HG03469 (cell line): ENCODE measurements around the gene DSCAML1.
"Not testable (repeated sequence)": the region's sequence is repeated elsewhere in the genome, so short reads cannot be mapped to it uniquely, and the experiment has no call there.

Source experiments
- ATAC-seq: cut with Tn5 transposase; IDR thresholded peaks from one replicate; pipeline ENCODE4 v1.9.1; 2021; ENCODE audit warnings: mild to moderate bottlenecking, moderate library complexity, moderate number of reproducible peaks; ENCODE audit not compliant: unreplicated experiment

The DSCAML1 gene

DNA sequence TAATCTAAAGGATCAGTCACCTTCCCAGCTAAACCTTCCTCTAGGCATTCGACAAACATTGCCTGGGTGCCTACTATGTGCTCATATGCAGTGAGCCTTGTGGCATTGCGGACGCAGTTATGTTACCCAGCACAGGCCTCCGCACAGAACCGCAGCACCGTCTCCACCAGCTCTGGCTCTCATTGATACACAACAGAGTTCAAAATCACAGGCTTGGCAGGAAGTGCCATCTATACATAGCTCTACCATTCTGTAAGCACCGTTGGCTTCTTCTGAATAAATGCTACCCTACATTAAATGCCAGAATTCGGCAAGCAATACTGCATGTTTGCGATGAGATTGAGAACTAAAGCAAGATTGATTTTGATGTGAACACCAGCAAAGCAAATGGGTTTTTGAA is 31.0 kb downstream of the DSCAML1 start:
- no peak for ATAC-seq

DNA sequence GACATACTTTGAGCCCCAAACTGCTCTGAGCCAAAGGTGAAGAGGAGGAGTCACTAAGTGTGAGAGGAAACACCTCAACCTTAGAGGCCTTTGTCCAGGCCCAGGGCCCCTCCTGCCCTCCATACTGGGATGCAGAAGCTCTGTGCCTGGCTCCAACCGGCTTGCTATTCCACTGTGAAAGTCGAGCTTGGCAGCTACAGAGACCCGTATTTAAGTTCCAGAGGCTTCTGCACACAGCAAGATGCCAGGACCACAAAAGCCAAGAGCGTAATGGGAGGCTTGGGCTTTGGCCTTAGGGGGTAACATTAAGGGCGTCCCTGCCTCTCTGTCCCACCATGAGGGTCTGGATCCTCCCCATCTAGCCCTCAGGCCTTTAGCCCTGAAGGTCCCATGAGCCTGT is 31.9 kb downstream of the DSCAML1 start:
- ATAC-seq = no peak

DNA sequence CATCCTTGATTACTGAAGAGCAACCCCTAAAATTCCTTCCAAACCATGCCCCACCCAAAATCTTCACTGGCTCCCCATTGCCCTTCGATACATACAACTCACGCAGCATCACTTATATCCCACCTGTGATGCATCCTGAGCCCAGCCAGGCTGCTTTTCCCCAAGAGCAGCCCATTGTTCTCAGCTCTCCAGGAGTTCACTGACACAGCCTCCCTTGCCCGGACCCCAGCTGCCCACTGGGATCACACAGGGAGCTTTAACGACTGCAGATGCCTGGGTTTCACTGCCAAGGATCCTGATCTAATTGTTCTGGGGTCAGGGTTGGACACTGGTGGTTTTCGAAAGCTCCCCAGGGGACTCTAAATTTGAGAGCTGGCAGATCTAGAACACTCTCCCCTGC is 33.6 kb downstream of the DSCAML1 start:
- not testable (repeated sequence) for ATAC-seq

DNA sequence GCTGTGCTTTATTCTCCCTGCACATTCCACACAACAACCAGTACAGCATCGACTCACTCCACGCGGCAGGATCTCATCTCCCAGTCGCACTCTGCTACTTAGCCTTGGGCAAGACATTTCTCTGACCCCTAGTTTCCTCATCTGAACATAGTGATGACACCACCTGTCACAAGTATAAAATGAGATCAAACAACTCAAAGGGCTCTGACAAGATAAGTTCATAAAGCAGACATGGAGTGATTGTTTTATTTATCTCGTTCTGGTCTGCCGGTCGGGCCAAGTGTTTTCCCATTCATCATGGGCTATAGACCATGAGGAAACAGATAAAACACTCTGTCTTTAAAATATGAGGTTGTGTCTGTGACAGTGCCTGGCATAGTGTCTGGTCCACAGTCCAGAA is 35.0 kb downstream of the DSCAML1 start:
- no peak for ATAC-seq

DNA sequence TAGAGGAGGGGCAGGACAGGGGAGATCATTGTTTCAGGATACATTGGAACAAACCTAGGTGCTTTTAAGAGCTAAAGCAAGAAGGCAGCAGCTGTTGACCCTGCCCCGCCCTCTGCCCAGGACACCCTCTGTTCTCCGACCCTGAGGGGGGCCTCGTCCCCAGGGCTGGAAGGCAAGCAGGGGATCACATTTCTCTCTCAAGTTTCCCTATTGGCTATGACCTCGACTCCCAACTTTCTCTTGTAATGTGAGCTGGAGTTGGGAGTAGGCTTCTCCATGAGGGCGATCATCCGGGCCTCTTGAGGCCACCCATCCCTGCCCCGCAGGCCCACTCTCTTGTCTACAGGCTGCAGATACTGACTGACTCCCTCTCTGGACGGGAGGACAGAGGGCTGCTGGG is 37.7 kb downstream of the DSCAML1 start:
- ATAC-seq = no peak

DNA sequence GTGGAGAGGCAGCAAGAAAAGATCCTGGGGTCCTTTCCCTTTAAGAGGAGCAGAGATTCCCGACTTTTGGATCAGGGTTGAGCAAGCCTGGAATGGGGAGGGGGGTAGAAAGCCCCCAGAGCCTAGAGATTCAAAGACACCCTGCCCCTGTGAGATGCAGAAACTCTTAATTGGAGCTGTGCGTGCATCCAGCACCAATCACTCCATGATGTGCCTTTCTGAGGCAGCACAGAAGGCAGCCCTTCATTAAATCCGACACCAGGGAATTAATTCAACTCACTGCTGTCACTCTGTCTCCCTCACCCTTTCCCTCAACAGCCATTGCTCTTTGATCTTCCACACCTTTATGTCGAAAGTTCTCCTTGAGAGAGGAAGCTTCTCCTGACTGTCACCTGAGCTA is 43.0 kb downstream of the DSCAML1 start:
- no peak for ATAC-seq

DNA sequence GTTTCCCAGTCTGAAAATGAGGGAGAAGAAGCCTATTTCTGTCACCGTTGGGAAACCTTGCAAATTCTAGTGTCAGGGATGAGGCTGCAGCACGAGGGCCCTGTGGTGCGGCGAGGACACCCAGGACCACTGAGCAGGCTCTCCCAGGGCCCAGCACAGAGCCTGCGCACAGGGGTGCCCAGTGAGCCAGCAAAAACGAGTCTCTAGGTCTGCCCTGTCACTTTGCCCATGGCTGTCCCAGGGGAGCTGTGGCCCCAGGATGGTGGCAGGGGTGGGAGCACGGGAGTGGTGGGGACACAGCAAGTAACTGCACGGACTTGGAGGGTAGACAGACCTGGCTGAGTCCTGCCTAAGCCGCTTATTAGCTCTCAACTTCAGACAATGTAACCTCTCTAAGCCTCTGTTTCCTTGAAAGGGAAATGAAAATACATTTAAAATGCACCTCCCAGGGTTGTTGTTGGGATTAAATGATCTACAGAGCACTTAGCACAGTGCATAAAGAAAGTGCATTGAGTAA is 44.2 kb downstream of the DSCAML1 start:
- no peak for ATAC-seq

DNA sequence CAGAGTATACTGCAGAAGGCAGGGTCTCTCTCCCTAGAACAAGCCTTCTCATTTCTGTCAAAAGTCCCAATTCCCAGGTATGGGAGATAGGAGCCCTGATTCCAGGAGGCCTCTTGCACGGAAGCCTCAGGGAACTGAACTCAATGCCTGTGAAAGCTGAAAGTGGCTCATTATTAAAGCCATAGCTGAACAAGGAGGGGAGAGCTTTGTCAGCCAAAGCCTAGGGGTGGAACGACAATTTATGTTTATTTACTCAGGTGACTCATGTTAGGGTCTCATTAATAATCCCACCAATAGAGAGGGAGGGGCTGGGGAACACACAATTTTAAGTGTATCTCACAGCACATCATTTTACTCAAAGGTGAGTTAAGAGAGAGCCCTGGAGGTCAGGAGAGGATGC is 44.9 kb downstream of the DSCAML1 start:
- no peak for ATAC-seq

DNA sequence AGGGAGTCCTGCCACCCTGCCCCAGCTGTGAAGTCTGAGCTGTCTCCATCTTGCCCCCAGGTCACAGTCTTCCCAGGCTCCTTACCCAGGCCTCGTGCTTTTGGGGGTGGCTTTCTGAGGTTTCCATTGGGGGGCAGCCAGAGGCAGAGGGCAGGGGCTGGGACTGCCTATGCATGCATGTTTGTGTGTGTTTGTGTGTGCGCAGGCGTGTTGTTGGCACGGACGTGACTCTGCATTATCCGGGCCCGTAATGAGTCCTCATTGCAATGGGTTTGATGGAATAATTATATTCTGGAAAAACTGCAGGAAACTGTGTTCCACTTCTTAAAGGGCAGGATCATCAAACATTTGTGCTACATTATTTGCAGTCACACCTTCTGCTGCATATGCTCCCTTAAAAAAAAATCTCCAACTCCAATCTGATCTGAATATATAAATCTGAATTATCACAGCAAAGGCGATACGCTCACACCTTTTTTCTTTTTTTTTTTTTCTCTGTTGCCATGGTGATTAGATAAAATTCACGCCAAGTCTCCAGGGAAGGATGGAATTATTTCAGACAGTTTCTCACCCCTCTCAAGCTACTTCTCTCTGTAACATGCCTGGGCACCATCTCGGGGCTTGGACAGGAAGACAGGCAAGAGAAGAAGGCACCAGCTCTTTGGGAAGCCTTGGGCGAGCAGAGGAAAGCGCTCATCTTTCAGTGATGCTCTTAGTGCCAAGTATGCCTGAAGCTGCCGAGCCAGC is 45.9 kb downstream of the DSCAML1 start:
- no peak for ATAC-seq

DNA sequence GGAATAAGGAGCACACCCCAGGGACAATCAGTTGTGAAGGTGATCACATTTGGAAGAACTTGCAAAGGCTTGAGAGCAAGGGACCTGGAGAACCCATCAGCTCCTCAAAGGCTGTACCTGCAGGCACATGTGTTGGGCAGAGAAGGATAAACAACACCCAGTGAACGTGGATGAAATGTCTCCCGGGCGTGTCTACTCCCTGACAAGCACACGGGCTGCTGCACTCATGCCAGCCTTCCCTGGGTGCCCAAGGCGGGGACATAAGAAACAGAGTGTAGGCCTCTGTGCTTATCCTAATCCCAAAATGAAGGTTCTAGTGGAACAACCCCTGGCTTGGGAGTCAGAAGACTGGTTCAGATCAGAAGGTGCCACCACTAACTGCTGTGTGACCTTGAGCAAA is 46.7 kb downstream of the DSCAML1 start:
- ATAC-seq = no peak

DNA sequence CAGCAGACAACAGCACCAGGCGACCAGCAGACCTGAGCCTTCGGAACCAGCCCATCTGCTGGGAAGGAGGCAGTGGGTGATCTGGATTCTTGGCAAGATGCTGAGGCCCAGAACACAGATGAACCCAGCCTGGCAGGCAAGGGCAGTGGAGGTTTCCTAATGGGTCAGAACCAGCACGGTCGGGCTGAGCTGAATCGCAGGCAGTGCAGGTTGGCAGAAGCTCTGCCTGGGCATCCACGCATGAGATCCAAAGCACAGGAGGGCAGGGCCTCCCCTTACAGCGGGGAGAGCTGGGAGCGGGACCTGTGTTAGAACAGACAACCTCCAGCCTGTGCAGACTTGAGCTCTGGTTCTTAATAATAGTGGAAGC is 47.5 kb downstream of the DSCAML1 start:
- ATAC-seq = no peak

DNA sequence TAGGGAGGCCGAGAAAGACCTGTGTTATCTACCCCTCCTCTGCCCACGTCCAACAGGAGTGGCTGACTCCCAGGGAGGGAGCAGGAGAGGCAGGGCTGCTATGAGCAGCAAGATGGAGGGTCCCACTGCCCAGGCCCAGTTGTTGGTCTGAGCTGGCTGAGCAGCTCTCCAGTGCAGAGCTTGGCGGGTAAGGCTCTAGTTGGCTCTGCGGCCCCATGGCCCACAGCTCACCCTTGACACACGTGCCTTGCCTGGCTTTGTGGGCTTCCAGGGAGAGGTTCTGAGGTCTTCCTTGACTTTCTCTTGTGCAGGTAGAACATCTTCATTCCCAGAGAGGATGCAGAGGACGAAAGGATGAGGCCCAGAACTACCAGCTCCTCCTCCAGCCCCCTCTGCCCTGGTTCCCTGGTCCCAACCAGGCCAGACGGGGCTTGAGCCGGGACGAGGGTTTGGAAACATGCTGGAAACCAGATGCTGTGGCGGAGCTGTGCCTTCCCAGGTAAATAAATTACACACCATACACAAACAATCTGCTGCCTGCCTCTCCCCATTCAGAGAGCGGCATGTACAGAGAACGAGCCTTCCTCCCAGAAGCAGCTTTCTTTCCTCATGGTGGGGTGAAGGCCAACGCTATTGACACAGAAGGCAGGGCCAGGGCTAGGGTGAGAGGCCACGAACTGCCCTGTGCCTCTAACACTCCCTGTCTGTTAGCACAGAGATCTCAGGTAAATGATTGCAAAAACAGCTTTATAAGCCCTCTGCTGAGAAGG is 48.1 kb downstream of the DSCAML1 start:
- no peak for ATAC-seq

DNA sequence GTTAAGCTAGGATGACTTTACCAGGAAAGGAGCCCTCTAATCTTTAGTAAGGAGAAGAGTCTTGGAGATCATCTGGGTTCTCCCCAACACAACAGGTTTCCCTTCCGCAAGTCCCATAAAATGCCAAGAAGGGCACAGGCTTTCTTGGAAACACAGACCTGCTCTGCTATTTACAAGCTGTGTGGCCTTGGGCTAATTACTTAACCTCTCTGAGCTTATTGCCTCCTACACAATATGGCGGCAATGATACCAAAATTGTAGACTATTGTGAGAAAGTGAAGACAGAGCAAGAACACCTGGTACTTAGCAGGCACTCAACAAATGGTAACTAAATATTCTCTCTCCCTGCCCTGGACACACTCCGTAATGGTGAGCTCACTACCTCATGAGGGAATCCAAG is 49.1 kb downstream of the DSCAML1 start:
- no peak for ATAC-seq

DNA sequence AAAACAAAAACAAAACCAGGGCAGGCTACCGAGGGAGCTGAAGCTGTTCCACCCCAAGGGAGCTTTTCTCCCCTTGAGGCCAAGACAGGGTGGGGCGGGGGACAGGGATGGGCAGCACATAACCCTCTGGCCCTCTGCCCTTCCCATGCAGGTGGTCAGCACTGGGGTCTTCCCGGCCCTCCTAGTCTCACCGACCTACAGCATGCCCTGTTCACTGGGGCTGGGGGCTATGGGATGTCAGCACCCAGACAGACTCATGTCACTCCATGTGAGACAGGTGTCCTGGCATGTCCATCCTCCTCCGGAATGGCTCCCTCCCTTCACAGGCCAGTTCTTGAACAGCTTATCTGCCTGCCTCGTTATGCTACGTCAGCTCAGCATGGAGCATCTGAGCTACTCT is 51.7 kb downstream of the DSCAML1 start:
- ATAC-seq = no peak

DNA sequence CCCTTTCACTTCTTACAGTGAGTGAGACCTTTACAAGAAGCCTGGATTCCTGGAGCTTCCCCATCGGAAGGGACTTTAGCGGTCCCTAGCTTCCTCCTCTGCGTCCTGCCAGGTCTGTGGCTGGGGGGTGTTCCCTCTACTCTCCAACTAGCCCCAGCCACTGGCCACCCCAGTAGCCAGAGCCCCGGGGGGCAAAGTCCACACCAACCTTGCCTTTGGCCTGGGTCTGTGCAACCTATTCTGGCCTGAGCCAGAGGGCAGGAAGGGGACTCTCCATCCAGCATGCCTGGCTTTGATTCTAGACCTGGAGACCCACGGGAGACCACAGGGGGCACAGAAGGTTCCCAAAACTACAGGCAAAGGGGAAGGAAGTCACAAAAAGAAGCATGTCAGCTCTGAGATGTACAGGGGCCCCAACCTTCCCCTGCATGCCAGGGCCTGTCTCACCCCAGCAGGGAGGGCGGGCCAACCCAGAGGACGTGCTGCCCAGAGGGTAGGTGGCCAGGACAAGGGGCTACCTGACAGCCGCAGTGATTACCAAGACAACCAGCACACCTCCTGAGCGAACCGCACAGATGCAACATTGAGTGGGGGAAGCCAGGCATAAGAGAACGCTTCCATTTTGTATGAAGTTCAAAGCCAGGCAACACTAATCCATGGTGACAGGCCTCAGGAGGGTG is 52.4 kb downstream of the DSCAML1 start:
- no peak for ATAC-seq

DNA sequence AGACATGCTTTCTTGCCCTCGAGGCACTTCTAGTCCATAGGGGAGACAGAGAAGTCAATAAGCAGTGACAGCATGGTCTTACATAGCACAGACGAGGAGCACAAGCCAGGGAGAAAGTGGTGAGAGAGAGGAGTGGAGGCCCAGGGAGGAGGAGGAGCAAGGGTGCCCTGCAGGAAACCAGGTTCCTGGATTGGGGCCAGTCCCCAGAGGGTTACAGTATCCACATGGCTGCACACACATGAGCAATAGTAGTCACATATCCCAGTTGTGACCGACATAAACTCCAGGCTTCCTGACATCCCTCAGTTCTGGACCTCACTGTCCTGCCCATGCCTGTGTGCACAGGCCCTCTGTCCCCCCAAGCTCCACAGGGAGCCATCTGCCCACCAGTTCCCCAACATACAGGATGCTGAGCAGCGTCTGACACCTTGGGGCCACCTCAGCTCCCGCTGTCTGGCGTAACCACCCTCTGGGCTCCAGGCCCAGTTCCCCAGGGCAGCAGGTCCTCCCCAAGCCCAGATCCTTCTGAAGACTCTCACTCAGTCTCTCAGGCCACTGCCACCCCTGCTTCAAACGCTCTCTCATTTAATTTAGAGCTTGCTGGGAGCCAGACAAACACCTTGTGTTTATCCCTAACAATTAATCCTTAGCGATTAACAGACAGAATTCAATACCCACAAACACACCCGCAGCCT is 53.7 kb downstream of the DSCAML1 start:
- ATAC-seq = no peak

DNA sequence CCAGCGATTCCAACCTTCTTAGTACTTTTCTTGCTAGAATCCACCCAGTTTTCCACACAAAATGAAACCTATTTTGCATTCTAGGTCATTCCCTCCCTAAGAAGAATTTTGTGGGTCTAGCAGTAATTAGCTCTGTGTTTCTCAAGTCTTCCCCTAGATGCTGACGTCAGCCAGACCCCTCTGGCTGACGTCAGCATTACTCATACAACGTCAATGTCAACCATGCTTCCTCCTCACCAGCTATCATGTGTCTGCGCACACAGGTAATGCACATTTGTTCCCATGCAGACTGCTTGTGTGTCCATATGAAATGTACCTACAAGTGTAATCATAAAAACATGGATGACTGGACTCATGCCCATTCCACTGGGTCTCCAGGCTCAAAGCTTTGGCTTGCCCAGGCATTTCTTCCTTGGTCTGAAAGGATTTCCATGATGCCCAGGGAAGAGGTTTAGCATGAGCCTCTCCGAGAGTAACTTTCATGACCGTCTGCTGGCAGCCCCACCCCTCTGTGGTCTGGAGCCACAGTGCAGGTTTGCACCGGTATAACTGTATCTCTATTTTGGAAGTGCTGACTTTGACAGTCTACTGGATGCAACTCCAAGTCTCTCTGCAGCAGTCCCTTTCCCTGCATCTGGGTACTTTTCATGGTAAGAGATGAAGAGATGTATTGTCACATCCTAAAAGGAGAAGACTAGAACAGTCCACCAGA is 58.6 kb downstream of the DSCAML1 start:
- no peak for ATAC-seq

DNA sequence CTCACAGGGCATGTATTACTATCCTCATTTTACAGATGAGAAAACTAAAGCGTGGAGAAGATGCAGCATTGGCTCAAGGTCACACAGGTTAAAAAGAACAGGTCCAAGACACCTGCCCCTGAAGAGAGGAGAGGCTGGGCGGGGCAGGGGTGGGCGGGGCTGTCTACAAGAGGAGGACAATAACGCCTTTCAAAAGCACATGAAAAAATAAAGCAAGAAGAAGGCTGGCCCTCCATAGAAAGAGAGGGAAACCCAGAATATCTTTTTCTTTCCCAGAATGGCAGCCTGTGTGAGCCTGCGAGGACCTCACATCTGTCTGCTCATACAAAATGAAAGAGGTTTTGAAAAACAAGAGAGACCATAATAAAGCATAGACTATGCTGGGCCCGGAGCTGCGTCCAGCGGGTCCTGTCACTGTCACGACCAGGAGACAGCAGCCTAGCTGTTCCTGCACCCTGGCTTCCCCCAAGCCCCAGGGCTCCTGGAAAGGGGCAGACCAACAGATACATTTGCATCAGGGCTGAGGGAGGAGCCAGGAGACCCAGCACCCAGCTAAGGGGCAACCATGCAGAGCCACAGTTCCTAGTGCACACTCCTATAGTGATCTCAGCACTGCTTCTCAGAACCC is 61.6 kb downstream of the DSCAML1 start:
- no peak for ATAC-seq

DNA sequence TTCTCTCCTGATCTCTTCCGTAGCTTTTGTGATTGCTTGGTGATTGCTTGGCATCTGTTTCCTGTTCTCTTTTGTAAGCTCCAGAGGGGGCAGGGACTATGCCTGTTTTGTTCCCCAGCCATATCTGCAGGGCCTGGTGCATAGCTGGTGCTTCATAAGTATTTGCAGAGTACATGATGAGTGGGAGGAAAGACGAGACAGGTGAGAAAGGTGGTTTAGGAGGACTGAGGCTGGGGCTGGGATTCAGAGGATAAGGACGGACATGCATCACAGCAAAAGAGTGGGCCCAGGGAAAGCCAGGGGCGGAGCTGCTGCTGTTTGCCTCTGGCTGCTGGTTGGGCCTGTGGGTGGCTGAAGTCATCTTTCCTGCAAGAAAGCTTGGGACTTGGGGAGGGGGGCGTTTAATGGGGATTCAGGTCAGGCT is 62.4 kb downstream of the DSCAML1 start:
- ATAC-seq = no peak

DNA sequence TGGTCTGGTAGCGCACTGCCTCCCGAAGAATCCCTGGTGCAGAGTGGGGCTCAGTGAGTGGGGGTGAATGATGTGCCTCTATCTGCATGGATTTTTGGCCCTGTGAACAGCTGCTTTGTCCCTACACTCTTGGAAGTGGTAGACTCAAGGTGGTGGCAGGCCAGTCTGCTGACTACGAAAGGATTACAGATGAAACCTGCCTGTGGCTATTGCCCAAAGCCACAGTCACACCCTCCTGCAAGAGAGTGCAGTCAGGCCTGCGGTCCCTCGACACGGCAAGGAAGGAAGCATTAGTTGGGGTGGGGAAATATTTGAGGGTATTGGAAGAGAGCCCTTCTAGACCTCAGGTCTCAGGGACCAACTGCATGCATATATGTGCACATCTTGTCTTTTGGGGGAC is 63.7 kb downstream of the DSCAML1 start:
- ATAC-seq = no peak
